OCI-LY7 (cell line): ENCODE results near the gene SPTB. TPM values are rescaled to one million over a fixed set of nuclear protein-coding genes. Genes with fewer than 3 reads are reported as not detected.

ENCODE experiments used
- BruUV-seq: library from RNA; stranded (reverse); fragments of 400-500 nt; replicated peaks from 2 replicates; lab custom pipeline; 2021; lab: Mats Ljungman, UMichigan
- CTCF ChIA-PET: fragments of 300-600 bp; sonication (Branson Sonifier 250); formaldehyde crosslinking; loops from one replicate; lab custom pipeline; 2022; ENCODE audit warnings: antibody characterized with exemption; ENCODE audit not compliant: unreplicated experiment; lab: Charles Lee
- POLR2A ChIA-PET: fragments of 300-600 bp; sonication (Branson Sonifier 250); formaldehyde crosslinking; loops from one replicate; lab custom pipeline; 2022; ENCODE audit warnings: antibody characterized with exemption; lab: Charles Lee
- DNase-seq: peaks from one replicate; pipeline ENCODE4 v3.0.0-alpha.2; 2015; ENCODE audit warnings: low spot score
- H2AFZ ChIP-seq: fragments of 200-600 bp; sonication (generic), shearing (Covaris generic); 2 replicates; pipeline ENCODE4 v1.6.1; 2014; ENCODE audit warnings: mild to moderate bottlenecking, antibody characterized with exemption, low read length, moderate library complexity
- H3K27ac ChIP-seq: fragments of 200-600 bp; sonication (generic); 2 replicates; pipeline ENCODE4 v1.5.1; 2014; ENCODE audit warnings: mixed run types, low read depth, mild to moderate bottlenecking, moderate library complexity, low read length, inconsistent platforms; ENCODE audit not compliant: poor library complexity, severe bottlenecking
- H3K36me3 ChIP-seq: fragments of 200-600 bp; sonication (generic); 2 replicates; pipeline ENCODE4 v1.6.1; 2014; ENCODE audit warnings: mild to moderate bottlenecking, antibody characterized with exemption, low read length, moderate library complexity, mixed read lengths; ENCODE audit not compliant: insufficient read depth
- H3K4me1 ChIP-seq: fragments of 200-600 bp; sonication (generic); 2 replicates; pipeline ENCODE4 v1.5.1; 2014; ENCODE audit warnings: mild to moderate bottlenecking, low read length; ENCODE audit not compliant: insufficient read depth, poor library complexity, severe bottlenecking
- H3K4me2 ChIP-seq: fragments of 200-600 bp; sonication (generic); 2 replicates; pipeline ENCODE4 v1.6.1; 2014; ENCODE audit warnings: mild to moderate bottlenecking, low read length
- H3K4me3 ChIP-seq: fragments of 200-600 bp; sonication (generic); 2 replicates; pipeline ENCODE4 v1.5.1; 2014; ENCODE audit warnings: mild to moderate bottlenecking, low read depth, low read length; ENCODE audit not compliant: poor library complexity, severe bottlenecking
- H3K79me2 ChIP-seq: fragments of 200-600 bp; sonication (generic); 2 replicates; pipeline ENCODE4 v1.6.1; 2016; ENCODE audit warnings: low read depth, mild to moderate bottlenecking, low read length, moderate library complexity, mixed read lengths; ENCODE audit not compliant: insufficient read depth
- H3K9me2 ChIP-seq: fragments of 200-600 bp; sonication (generic); 2 replicates; pipeline ENCODE4 v1.6.1; 2016; ENCODE audit warnings: mild to moderate bottlenecking, low read length, mixed read lengths; ENCODE audit not compliant: insufficient read depth
- H3K9me3 ChIP-seq: fragments of 200-600 bp; sonication (generic); 2 replicates; pipeline ENCODE4 v1.6.1; 2014; ENCODE audit warnings: mild to moderate bottlenecking, mixed run types, low read length, mixed read lengths
- H4K20me1 ChIP-seq: fragments of 200-600 bp; sonication (generic); 2 replicates; pipeline ENCODE4 v1.6.1; 2014; ENCODE audit warnings: mild to moderate bottlenecking, antibody characterized with exemption, low read length, moderate library complexity, mixed read lengths; ENCODE audit not compliant: insufficient read depth
- EZH2phosphoT487 ChIP-seq: fragments of 200-600 bp; sonication (generic); IDR thresholded peaks from 2 replicates; pipeline ENCODE4 v1.6.1; 2018; ENCODE audit warnings: low read depth, borderline replicate concordance, mild to moderate bottlenecking, mixed run types, antibody characterized with exemption, low read length, moderate library complexity, mixed read lengths
- intact Hi-C: fragments of 100-400 bp; cut with micrococcal nuclease; formaldehyde crosslinking; loops from one replicate; pipeline ENCODE4 v1.10.0; 2022; ENCODE audit not compliant: unreplicated experiment
- total RNA-seq, 2 experiments: library from RNA; depleted of rRNA in 1 of 2; stranded (reverse); fragments of >200 nt in 1 of 2; shearing (Covaris generic) in 1 of 2; gene quantifications; 2 replicates each; pipeline ENCODE4 v1.2.3, GENCODE V29; 2014 to 2022
- TF ChIP-seq, protein P1 (sequence below): fragments of 200-600 bp; sonication (generic); conservative IDR thresholded peaks from 2 replicates; pipeline ENCODE4 v1.5.1; 2014; ENCODE audit warnings: mild to moderate bottlenecking, antibody characterized with exemption, low read length, moderate library complexity, mixed read lengths

SPTB gene
- total RNA-seq, 2 experiments from 2014 or later, result not detected

DNA sequence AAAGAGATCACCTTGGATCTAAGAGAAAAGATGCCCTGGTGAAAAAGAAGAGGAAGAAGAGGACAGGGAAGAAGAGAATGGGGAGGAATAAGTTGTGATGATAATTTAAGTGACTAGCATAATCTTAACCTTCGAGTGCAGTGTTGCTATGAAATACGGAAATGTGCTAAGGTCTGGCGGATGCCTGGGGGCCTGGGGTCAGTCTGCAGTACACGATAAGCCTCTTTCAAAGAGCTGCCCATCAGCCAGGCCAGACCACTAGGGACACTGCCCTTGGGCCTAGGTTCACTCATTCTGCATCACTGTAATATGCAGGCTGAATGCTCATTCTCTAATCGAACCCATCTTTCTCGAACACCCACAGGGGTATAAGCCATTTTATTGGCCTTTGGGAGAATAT, 92.1 kb downstream of the SPTB start:
- Histone ChIP-seq H3K27ac (no peak overlapping the region), H3K4me2 (no peak overlapping the region), H3K4me1 (no peaks in the 10 kb centered on the region), H4K20me1 (no peaks in the 10 kb centered on the region), H3K9me2 (no peaks in the 10 kb centered on the region), H3K79me2 (no peaks in the 10 kb centered on the region), H3K4me3 (no peak overlapping the region), H3K36me3 (no peaks in the 10 kb centered on the region), H3K9me3 (no peaks in the 10 kb centered on the region), H2AFZ (no peak overlapping the region)
- ChIA-PET CTCF (no interaction called here), POLR2A (interaction anchor here (1.0 kb wide), 1 partner anchor 36 kb away, joined by 3 read pairs; no protein-coding TSS in a partner anchor)
- BruUV-seq, result no TSS peak
- TF ChIP-seq, protein P1, sequence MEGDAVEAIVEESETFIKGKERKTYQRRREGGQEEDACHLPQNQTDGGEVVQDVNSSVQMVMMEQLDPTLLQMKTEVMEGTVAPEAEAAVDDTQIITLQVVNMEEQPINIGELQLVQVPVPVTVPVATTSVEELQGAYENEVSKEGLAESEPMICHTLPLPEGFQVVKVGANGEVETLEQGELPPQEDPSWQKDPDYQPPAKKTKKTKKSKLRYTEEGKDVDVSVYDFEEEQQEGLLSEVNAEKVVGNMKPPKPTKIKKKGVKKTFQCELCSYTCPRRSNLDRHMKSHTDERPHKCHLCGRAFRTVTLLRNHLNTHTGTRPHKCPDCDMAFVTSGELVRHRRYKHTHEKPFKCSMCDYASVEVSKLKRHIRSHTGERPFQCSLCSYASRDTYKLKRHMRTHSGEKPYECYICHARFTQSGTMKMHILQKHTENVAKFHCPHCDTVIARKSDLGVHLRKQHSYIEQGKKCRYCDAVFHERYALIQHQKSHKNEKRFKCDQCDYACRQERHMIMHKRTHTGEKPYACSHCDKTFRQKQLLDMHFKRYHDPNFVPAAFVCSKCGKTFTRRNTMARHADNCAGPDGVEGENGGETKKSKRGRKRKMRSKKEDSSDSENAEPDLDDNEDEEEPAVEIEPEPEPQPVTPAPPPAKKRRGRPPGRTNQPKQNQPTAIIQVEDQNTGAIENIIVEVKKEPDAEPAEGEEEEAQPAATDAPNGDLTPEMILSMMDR, result no peak
- no peak for TF ChIP-seq EZH2phosphoT487
- no peak for DNase-seq
- intact Hi-C loops, result no loop called here

- Histone ChIP-seq H3K9me2 (no peaks in the 10 kb centered on the region), H3K27ac (no peak overlapping the region), H3K4me2 (no peak overlapping the region), H3K4me1 (no peaks in the 10 kb centered on the region), H3K79me2 (no peaks in the 10 kb centered on the region), H3K9me3 (no peaks in the 10 kb centered on the region), H2AFZ (no peak overlapping the region), H3K4me3 (no peak overlapping the region), H3K36me3 (no peaks in the 10 kb centered on the region), H4K20me1 (no peaks in the 10 kb centered on the region)
- intact Hi-C loops, result no loop called here
- no peak for DNase-seq
- BruUV-seq, result no TSS peak
- ChIA-PET POLR2A (no interaction called here), CTCF (interaction anchor here (1.6 kb wide), 1 partner anchor 9 kb away, joined by 3 read pairs; no protein-coding TSS in a partner anchor)
- no peak for TF ChIP-seq EZH2phosphoT487
- TF ChIP-seq, protein P1, result no peak
Observed at GRCh38 chr14:64786296-64787149, 93.2 kb downstream of the SPTB start.

GRCh38 chr14:64784006-64784405, 95.7 kb downstream of the SPTB start:
- BruUV-seq, result no TSS peak
- H3K9me2 ChIP-seq, result no peaks in the 10 kb centered on the region
- no peak overlapping the region for H3K27ac ChIP-seq
- intact Hi-C loops, result no loop called here
- CTCF ChIA-PET, result no interaction called here
- no peak overlapping the region for H2AFZ ChIP-seq
- H3K9me3 ChIP-seq, result no peaks in the 10 kb centered on the region
- TF ChIP-seq EZH2phosphoT487, result no peak
- TF ChIP-seq, protein P1, result no peak
- POLR2A ChIA-PET, result interaction anchor here (1.2 kb wide), 1 partner anchor 25 kb away, joined by 3 read pairs; no protein-coding TSS in a partner anchor
- H3K36me3 ChIP-seq, result no peaks in the 10 kb centered on the region
- no peak for DNase-seq
- H3K4me1 ChIP-seq, result no peaks in the 10 kb centered on the region
- no peaks in the 10 kb centered on the region for H4K20me1 ChIP-seq
- H3K79me2 ChIP-seq, result no peaks in the 10 kb centered on the region
- no peak overlapping the region for H3K4me2 ChIP-seq
- H3K4me3 ChIP-seq, result no peak overlapping the region
